ENCODE results near the gene MOB2. TPM values are rescaled to one million over a fixed set of nuclear protein-coding genes. Genes with fewer than 3 reads are reported as not detected.

Gene MOB2
- total RNA-seq, 3 donors from 2014 or later: 54.9 to 108 (median 61.5) TPM

DNA sequence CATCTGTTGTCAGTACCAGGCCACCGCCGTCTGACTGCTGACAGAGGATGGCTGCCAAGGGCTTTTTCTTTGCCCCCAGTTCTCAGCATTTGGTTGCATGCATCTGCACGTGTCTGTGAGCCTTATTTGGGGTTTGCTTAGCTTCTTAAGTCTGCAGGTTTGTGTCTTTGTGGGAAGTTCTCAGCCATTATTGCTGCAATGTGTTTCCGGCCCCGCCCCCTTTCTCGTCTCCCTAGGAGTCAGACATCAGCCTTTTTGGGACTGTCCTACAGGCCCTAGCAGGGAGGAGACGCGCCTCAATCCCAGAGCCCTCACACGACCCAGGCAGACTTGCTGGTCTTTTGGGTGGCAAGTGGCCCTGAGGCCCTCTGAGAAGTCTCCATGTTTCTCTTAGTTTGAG, 8.0 kb downstream of the MOB2 start:
- Histone ChIP-seq H3K9me3 (no peaks in the 10 kb centered on the region), H3K36me3 (ENCODE audit: low read depth) (no peaks in the 10 kb centered on the region), H3K4me1 (ENCODE audit: low read depth) (no peaks in the 10 kb centered on the region), H3K4me3 (no peak overlapping the region)
- intact Hi-C loops (cut with DNase I, micrococcal nuclease): no loop called here
- TF ChIP-seq, protein P1, sequence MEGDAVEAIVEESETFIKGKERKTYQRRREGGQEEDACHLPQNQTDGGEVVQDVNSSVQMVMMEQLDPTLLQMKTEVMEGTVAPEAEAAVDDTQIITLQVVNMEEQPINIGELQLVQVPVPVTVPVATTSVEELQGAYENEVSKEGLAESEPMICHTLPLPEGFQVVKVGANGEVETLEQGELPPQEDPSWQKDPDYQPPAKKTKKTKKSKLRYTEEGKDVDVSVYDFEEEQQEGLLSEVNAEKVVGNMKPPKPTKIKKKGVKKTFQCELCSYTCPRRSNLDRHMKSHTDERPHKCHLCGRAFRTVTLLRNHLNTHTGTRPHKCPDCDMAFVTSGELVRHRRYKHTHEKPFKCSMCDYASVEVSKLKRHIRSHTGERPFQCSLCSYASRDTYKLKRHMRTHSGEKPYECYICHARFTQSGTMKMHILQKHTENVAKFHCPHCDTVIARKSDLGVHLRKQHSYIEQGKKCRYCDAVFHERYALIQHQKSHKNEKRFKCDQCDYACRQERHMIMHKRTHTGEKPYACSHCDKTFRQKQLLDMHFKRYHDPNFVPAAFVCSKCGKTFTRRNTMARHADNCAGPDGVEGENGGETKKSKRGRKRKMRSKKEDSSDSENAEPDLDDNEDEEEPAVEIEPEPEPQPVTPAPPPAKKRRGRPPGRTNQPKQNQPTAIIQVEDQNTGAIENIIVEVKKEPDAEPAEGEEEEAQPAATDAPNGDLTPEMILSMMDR (IDR thresholded peaks at IDR 0.05): no peak
- ATAC-seq (no peak), DNase-seq (peak in 2 of 3 donors; percentile 28 to 29)

DNA sequence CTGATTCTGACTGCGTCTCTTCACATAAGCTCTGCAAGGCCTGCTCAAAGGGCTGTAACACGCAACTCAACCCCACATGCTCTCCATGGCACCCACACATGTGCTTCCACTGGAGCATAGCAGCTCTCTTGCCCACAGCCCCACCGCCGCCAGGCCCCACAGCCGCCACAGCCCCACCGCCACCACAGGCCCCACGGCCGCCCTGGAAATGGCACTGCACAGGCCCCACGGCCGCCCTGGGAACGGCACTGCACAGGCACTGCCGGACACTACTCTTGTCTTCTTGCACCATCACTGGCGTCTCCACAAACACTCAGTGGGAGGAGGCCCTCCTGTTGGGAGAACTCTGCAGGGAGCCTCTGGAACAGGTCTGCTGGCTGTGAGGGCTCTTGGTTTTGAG, 8.6 kb downstream of the MOB2 start:
- H3K4me1 ChIP-seq (ENCODE audit: low read depth): no peaks in the 10 kb centered on the region
- no peaks in the 10 kb centered on the region for H3K36me3 ChIP-seq (ENCODE audit: low read depth)
- ATAC-seq (no peak), DNase-seq (peak in 1 of 3 donors; percentile 12)
- intact Hi-C loops (cut with DNase I, micrococcal nuclease): no loop called here
- no peak overlapping the region for H3K4me3 ChIP-seq
- no peaks in the 10 kb centered on the region for H3K9me3 ChIP-seq
- TF ChIP-seq, protein P1 (IDR thresholded peaks at IDR 0.05): no peak

DNA sequence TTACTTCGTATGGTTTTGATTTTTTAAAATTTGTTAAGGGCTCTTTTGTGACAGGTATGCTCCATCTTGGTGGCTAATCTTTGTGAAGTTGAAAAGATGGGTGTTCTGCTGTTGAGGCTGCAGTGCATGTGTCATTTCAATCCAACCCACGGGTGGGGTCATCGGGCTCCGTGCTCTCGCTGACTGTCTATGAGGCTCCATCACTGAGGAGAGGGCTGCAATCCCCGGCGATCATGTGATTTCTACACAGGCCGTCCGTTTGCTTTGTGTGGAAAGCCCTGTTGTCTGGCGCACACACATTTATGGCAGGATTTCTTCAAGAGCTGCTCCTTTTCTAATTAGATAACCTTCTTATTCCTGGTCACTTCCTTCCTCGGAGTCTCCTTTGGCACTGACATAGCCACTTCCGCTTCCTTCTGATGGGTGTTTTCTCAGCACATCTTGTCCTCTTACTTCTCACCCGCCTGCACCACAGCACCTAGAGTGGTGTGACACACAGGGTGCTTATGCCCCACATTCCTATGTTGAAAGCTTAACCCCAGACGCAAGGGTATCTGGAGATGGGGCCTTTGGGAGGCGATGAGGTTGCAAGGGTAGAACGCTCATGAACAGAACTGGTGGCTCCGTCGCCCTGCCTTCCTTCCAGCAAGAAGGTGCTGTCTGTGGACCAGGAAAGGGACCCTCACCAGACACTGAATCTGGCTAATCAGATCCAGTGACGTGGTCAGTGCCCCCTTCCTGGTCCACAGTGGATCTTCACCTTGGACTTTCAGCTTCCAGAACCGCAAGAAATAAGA, 9.4 kb downstream of the MOB2 start:
- Histone ChIP-seq H3K36me3 (ENCODE audit: low read depth) (no peaks in the 10 kb centered on the region), H3K4me3 (no peak overlapping the region), H3K4me1 (ENCODE audit: low read depth) (no peaks in the 10 kb centered on the region), H3K9me3 (no peaks in the 10 kb centered on the region)
- intact Hi-C loops (cut with DNase I, micrococcal nuclease): no loop called here
- TF ChIP-seq, protein P1 (IDR thresholded peaks at IDR 0.05): no peak
- DNase-seq: peak in 1 of 3 donors; percentile 12
- ATAC-seq: no peak

DNA sequence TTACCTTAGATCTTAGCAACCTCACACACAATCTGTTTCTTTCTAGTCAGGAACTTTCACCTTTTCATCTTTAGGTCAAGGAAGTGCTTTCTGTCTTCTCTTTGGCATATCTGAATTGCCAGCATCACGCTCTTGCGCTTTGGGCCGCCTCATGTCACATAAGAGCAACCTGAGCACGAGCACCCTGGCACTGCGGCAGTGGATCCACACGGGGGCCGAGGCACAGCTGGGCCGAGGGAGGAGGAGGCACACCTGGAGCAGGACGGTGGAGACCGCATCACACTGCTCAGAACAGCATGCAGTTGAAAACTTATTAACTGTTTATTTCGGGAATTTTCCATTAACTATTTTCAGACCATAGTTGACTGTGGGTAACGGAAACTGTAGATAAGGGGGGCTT, 10.7 kb downstream of the MOB2 start:
- DNase-seq (peak in 1 of 3 donors; percentile 10), ATAC-seq (no peak)
- H3K9me3 ChIP-seq: no peaks in the 10 kb centered on the region
- TF ChIP-seq, protein P1 (IDR thresholded peaks at IDR 0.05): no peak
- no peaks in the 10 kb centered on the region for H3K36me3 ChIP-seq (ENCODE audit: low read depth)
- no peaks in the 10 kb centered on the region for H3K4me1 ChIP-seq (ENCODE audit: low read depth)
- H3K4me3 ChIP-seq: no peak overlapping the region
- intact Hi-C loops (cut with DNase I, micrococcal nuclease): no loop called here

DNA sequence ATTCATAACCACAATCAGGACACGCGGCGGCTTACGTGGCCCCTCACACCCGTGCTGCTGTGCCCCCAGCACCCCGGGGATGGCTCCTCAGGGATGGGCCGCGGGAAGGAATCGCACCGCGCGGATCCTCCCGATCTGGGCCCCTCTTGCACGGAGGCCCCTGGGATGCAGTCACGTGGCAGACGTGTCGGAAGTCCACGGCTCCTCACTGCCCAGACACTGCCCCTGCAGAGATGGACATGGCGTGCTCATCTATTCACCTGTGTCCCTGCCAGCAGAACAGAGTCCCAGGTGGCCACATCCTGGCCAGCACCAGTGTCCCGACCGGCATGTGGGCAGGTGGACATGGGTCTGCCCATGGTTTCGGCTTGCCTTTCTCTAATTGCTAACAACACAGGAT, 12.8 kb downstream of the MOB2 start:
- H3K4me3 ChIP-seq: no peak overlapping the region
- no peaks in the 10 kb centered on the region for H3K9me3 ChIP-seq
- DNase-seq (peak in 2 of 3 donors; percentile 14 to 34), ATAC-seq (no peak)
- intact Hi-C loops (cut with DNase I, micrococcal nuclease): no loop called here
- TF ChIP-seq, protein P1 (IDR thresholded peaks at IDR 0.05): no peak
- H3K4me1 ChIP-seq (ENCODE audit: low read depth): no peaks in the 10 kb centered on the region
- no peaks in the 10 kb centered on the region for H3K36me3 ChIP-seq (ENCODE audit: low read depth)
